ENCODE measurements around the gene SH3D21. TPM values are rescaled to one million over a fixed set of nuclear protein-coding genes. Genes with fewer than 3 reads are reported as not detected.

SH3D21 gene
- total RNA-seq, 1 experiment from 2014 or later, result 12.1 TPM

DNA sequence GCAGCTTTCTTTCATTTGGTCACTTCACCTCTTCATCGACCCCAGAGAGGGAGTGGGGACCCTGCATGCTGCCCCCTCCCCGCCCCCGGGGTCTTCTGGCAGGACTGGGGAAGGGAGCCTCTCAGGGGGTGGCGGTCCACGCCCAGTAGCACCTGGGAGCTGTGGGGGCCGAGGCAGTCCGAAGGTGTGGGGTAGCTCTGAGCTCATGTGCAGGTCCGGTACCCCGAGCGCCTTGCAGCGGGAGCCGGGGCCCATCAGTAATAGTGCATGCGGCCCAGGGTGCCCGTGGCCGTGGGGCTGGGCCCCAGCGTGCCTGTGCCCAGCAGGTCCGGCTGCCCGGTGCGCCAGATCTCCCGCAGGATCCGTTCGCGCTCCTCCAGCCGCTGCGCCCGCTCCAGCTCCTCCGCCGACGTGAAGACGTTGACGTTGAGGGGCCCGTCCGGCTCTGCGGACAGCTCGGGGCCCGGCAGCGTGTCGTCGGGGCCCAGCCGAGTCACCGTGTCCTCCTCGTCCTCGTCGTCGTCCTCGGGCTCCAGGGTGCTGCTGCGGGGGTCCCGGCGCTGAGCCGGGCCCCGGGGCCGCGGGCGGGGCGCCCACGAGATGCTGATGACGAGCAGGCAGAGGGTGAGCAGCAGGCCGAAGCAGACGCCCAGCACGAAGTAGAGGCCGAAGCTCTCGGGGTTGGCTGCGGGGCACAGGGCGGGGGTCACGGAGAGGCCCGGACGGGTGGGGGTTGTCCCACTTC lies 16.0 kb downstream of the SH3D21 start:
- Mint-ChIP-seq H3K9me3 (ENCODE audit: unreplicated experiment) (no peaks in the 10 kb centered on the region), H3K27ac (ENCODE audit: unreplicated experiment) (no peak overlapping the region), H3K4me3 (ENCODE audit: unreplicated experiment) (peak overlapping the region; percentile 52), H3K4me1 (ENCODE audit: low read depth, unreplicated experiment) (no peaks in the 10 kb centered on the region), H3K27me3 (ENCODE audit: insufficient read depth, unreplicated experiment) (no peaks in the 10 kb centered on the region), H3K36me3 (ENCODE audit: insufficient read depth, unreplicated experiment) (peaks cover 6% of the 10 kb centered on the region)
- DNase-seq, result no peak
- no peaks in the 10 kb centered on the region for H3K27me3 ChIP-seq (replicated peaks; ENCODE audit: control insufficient read depth, insufficient read depth, low read length)
- no peak overlapping the region for H3K4me3 ChIP-seq (ENCODE audit: low read depth, low read length)
- POLR2A ChIA-PET, result no interaction called here
- H3K9me3 ChIP-seq, result no peaks in the 10 kb centered on the region
- CTCF ChIA-PET, result no interaction called here
- H3K36me3 ChIP-seq (ENCODE audit: control insufficient read depth, insufficient read depth, low read length), result no peaks in the 10 kb centered on the region
- no TSS peak for BruUV-seq (replicated peaks)
- TF ChIP-seq, protein P1, sequence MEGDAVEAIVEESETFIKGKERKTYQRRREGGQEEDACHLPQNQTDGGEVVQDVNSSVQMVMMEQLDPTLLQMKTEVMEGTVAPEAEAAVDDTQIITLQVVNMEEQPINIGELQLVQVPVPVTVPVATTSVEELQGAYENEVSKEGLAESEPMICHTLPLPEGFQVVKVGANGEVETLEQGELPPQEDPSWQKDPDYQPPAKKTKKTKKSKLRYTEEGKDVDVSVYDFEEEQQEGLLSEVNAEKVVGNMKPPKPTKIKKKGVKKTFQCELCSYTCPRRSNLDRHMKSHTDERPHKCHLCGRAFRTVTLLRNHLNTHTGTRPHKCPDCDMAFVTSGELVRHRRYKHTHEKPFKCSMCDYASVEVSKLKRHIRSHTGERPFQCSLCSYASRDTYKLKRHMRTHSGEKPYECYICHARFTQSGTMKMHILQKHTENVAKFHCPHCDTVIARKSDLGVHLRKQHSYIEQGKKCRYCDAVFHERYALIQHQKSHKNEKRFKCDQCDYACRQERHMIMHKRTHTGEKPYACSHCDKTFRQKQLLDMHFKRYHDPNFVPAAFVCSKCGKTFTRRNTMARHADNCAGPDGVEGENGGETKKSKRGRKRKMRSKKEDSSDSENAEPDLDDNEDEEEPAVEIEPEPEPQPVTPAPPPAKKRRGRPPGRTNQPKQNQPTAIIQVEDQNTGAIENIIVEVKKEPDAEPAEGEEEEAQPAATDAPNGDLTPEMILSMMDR (IDR thresholded peaks at IDR 0.05; ENCODE audit: insufficient read depth in 1 of 2, low read depth in 1 of 2, low read length in 1 of 2, severe bottlenecking in 1 of 2, unreplicated experiment in 1 of 2), result no peak
- peaks cover 6% of the 10 kb centered on the region; the same call in 1 of the 2 replicates for H3K4me1 ChIP-seq
- intact Hi-C loops (cut with micrococcal nuclease; ENCODE audit: unreplicated experiment), result no loop called here

DNA sequence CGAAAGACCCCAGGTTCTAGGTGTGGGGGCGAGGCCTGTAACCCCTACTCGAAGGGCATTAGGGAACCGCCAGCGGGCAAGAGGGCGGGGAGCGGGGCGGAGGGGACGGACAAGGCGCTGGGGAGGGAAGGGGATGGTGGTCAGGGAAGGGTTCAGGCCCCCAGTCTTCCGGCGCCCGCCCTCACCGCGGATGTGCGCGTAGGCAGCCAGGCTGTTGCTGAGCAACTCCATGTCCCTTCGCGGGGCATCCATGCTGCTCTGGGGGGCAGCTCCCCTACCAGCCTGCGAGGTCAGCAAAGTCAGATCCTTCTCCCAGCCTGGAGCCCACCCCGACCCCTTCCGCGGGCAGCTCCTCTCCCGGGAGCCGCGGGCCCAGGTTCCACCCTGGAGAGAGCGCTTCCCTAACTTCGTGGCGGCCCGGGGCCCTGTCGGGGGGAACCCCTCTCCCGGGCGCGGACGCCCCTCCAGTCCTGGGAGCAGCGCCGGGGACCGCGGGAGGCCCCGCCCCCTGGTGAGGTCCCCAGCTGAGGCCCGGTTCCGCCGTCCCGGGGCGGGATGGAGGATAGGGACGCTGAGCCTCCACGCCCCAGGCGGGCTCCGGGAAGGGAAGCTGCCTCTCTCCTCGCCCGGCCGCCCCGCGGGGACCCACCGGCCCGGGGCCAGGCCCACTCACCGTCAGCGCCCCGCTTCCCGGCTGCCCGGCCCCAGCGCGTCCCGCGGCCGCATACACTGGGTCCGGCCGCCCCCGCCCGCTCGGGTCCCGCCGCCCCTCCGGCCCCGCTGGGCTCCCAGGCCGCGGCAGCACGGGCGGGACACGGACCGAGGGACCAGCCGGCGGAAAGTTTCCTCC lies 16.8 kb downstream of the SH3D21 start:
- no peaks in the 10 kb centered on the region for H3K27me3 Mint-ChIP-seq (ENCODE audit: insufficient read depth, unreplicated experiment)
- Histone ChIP-seq H3K9me3 (no peaks in the 10 kb centered on the region), H3K4me1 (peaks cover 6% of the 10 kb centered on the region; the same call in 1 of the 2 replicates), H3K4me3 (ENCODE audit: low read depth, low read length) (peak overlapping the region; percentile 46), H3K36me3 (ENCODE audit: control insufficient read depth, insufficient read depth, low read length) (no peaks in the 10 kb centered on the region), H3K27me3 (replicated peaks; ENCODE audit: control insufficient read depth, insufficient read depth, low read length) (no peaks in the 10 kb centered on the region)
- ChIA-PET CTCF (interaction anchor here (1.0 kb wide), 1 partner anchor 46 kb away, joined by 3 read pairs; no protein-coding TSS in a partner anchor), POLR2A (interaction anchor here (1.4 kb wide), 1 partner anchor 16 kb away, joined by 9 read pairs; the partner anchor contains the start of gene SH3D21)
- intact Hi-C loops (cut with micrococcal nuclease; ENCODE audit: unreplicated experiment), result no loop called here
- H3K9me3 Mint-ChIP-seq (ENCODE audit: unreplicated experiment), result no peaks in the 10 kb centered on the region
- BruUV-seq (replicated peaks), result no TSS peak
- no peaks in the 10 kb centered on the region for H3K4me1 Mint-ChIP-seq (ENCODE audit: low read depth, unreplicated experiment)
- H3K36me3 Mint-ChIP-seq (ENCODE audit: insufficient read depth, unreplicated experiment), result peaks cover 6% of the 10 kb centered on the region
- H3K4me3 Mint-ChIP-seq (ENCODE audit: unreplicated experiment), result peak overlapping the region; percentile 66
- TF ChIP-seq, protein P1 (IDR thresholded peaks at IDR 0.05; ENCODE audit: insufficient read depth in 1 of 2, low read depth in 1 of 2, low read length in 1 of 2, severe bottlenecking in 1 of 2, unreplicated experiment in 1 of 2), result no peak
- peak in 1 of 2 experiments; percentile 40 for DNase-seq
- no peak overlapping the region for H3K27ac Mint-ChIP-seq (ENCODE audit: unreplicated experiment)

DNA sequence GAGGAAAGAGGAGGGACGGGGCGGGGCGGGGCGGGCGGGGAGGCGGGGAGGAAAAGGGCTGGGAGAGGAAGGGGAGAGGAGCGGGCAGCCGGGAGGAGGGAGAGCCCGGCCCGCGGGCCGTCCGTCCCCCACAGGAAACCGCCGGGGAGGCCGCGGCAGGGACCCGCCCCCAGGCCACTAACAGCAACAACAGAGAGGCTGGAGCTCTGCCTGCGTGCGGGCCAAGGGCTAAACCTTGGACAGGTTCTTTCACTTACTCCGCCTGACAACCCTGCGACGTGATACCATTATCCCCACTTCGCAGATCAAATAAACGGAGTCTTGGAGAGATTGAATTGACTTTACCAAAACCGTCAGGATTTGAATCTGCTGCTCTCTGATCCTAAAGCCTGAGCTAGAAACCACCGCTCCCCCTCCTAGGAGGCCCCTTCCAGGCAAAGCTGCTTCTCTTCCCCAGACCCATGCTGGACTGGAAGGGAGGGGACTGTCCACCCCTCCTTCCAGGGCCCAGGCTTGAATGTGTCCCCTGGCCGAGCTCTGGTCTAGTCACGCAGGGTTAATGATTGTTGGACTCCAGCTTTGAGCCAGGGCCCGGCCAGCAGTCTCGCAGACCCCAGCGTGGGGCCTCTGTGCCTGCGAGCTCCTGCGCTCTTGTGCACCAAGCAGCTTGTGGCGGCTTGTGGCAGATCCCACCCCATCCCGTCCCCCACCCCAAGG lies 17.6 kb downstream of the SH3D21 start, which contains the start of gene EVA1B:
EVA1B (minus strand) TSS at position 10 of the 717 bp plus-strand sequence. CDS start 608 bp downstream, outside the sequence.
- H3K27me3 ChIP-seq (replicated peaks; ENCODE audit: control insufficient read depth, insufficient read depth, low read length), result no peaks in the 10 kb centered on the region
- BruUV-seq (replicated peaks), result no TSS peak
- H3K9me3 Mint-ChIP-seq (ENCODE audit: unreplicated experiment), result no peaks in the 10 kb centered on the region
- peak; percentile 61 to 71 for DNase-seq
- no peaks in the 10 kb centered on the region for H3K9me3 ChIP-seq
- H3K36me3 Mint-ChIP-seq (ENCODE audit: insufficient read depth, unreplicated experiment), result peaks cover 6% of the 10 kb centered on the region
- POLR2A ChIA-PET, result interaction anchor here (1.4 kb wide), 1 partner anchor 17 kb away, joined by 9 read pairs; the partner anchor contains the start of gene SH3D21
- H3K27ac Mint-ChIP-seq (ENCODE audit: unreplicated experiment), result no peak within 1 kb of the TSS
- H3K4me1 Mint-ChIP-seq (ENCODE audit: low read depth, unreplicated experiment), result no peaks in the 10 kb centered on the region
- no peaks in the 10 kb centered on the region for H3K36me3 ChIP-seq (ENCODE audit: control insufficient read depth, insufficient read depth, low read length)
- intact Hi-C loops (cut with micrococcal nuclease; ENCODE audit: unreplicated experiment), result no loop called here
- H3K4me3 ChIP-seq (ENCODE audit: low read depth, low read length), result peak within 1 kb of the TSS; percentile 46
- TF ChIP-seq, protein P1 (IDR thresholded peaks at IDR 0.05; ENCODE audit: insufficient read depth in 1 of 2, low read depth in 1 of 2, low read length in 1 of 2, severe bottlenecking in 1 of 2, unreplicated experiment in 1 of 2), result no peak
- peaks cover 6% of the 10 kb centered on the region; the same call in 1 of the 2 replicates for H3K4me1 ChIP-seq
- CTCF ChIA-PET, result interaction anchor here (1.0 kb wide), 1 partner anchor 46 kb away, joined by 3 read pairs; no protein-coding TSS in a partner anchor
- H3K4me3 Mint-ChIP-seq (ENCODE audit: unreplicated experiment), result peak within 1 kb of the TSS; percentile 66
- H3K27me3 Mint-ChIP-seq (ENCODE audit: insufficient read depth, unreplicated experiment), result no peaks in the 10 kb centered on the region
